ENCODE results near the gene FKBP15. TPM values are rescaled to one million over a fixed set of nuclear protein-coding genes. Genes with fewer than 3 reads are reported as not detected.

The FKBP15 gene
- total and polyA plus RNA-seq, 4 donors = 18.2 to 47.0 (median 44.1) TPM

GRCh38 chr9:113267911-113268566, 47.0 kb upstream of the FKBP15 start:
- no peaks in the 10 kb centered on the region for H3K27me3 ChIP-seq (ENCODE audit: control insufficient read depth in 3 of 3, insufficient read depth in 3 of 3, low read length in 2 of 3)
- H3K4me1 ChIP-seq (ENCODE audit: control insufficient read depth in 5 of 5, insufficient read depth in 5 of 5, low read length in 5 of 5) = no peaks in the 10 kb centered on the region
- ATAC-seq (ENCODE audit: insufficient read depth, low FRiP score) = no peak
- WGBS, 2 donors = 90 to 91% methylated on average over 4 of the region's 4 CpGs
- peaks cover 18 to 42% (median 27%) of the 10 kb centered on the region in 4 donors for H3K36me3 ChIP-seq (ENCODE audit: control insufficient read depth in 4 of 4, insufficient read depth in 4 of 4, low read length in 4 of 4)
- no peak for DNase-seq
- H3K27ac ChIP-seq (ENCODE audit: low read depth in 1 of 2, low read length in 1 of 2) = no peak overlapping the region
- H3K4me3 ChIP-seq = no peak overlapping the region
- no peak overlapping the region for H3K9ac ChIP-seq (ENCODE audit: insufficient read depth in 1 of 2, low read length in 2 of 2)
- H3K9me3 ChIP-seq (ENCODE audit: control insufficient read depth in 4 of 4, insufficient read depth in 3 of 4, low read length in 3 of 4) = no peaks in the 10 kb centered on the region
- TF ChIP-seq CTCF (IDR thresholded peaks at IDR 0.05; ENCODE audit: control extremely low read depth, extremely low read depth) = no peak

- H3K4me1 ChIP-seq (ENCODE audit: control insufficient read depth in 5 of 5, insufficient read depth in 5 of 5, low read length in 5 of 5) = no peaks in the 10 kb centered on the region
- no peak overlapping the region for H3K9ac ChIP-seq (ENCODE audit: insufficient read depth in 1 of 2, low read length in 2 of 2)
- WGBS, 2 donors = 91 to 98% methylated on average over 3 of the region's 3 CpGs
- H3K36me3 ChIP-seq (ENCODE audit: control insufficient read depth in 4 of 4, insufficient read depth in 4 of 4, low read length in 4 of 4) = peaks cover 14 to 28% (median 17%) of the 10 kb centered on the region in 4 donors
- DNase-seq = no peak
- no peaks in the 10 kb centered on the region for H3K27me3 ChIP-seq (ENCODE audit: control insufficient read depth in 3 of 3, insufficient read depth in 3 of 3, low read length in 2 of 3)
- no peak for TF ChIP-seq CTCF (IDR thresholded peaks at IDR 0.05; ENCODE audit: control extremely low read depth, extremely low read depth)
- no peaks in the 10 kb centered on the region for H3K9me3 ChIP-seq (ENCODE audit: control insufficient read depth in 4 of 4, insufficient read depth in 3 of 4, low read length in 3 of 4)
- H3K27ac ChIP-seq (ENCODE audit: low read depth in 1 of 2, low read length in 1 of 2) = no peak overlapping the region
- no peak for ATAC-seq (ENCODE audit: insufficient read depth, low FRiP score)
- H3K4me3 ChIP-seq = no peak overlapping the region
Measured at GRCh38 chr9:113266174-113266573, 45.1 kb upstream of the FKBP15 start.

GRCh38 chr9:113261917-113262671, 41.0 kb upstream of the FKBP15 start:
- DNase-seq = no peak
- H3K27ac ChIP-seq (ENCODE audit: low read depth in 1 of 2, low read length in 1 of 2) = no peak overlapping the region
- H3K9ac ChIP-seq (ENCODE audit: insufficient read depth in 1 of 2, low read length in 2 of 2) = no peak overlapping the region
- no peak for TF ChIP-seq CTCF (IDR thresholded peaks at IDR 0.05; ENCODE audit: control extremely low read depth, extremely low read depth)
- H3K9me3 ChIP-seq (ENCODE audit: control insufficient read depth in 4 of 4, insufficient read depth in 3 of 4, low read length in 3 of 4) = no peaks in the 10 kb centered on the region
- ATAC-seq (ENCODE audit: insufficient read depth, low FRiP score) = no peak
- WGBS, 2 donors = 92 to 93% methylated on average over 1 of the region's 1 CpG
- no peaks in the 10 kb centered on the region for H3K27me3 ChIP-seq (ENCODE audit: control insufficient read depth in 3 of 3, insufficient read depth in 3 of 3, low read length in 2 of 3)
- no peak overlapping the region for H3K4me3 ChIP-seq
- peaks cover 4 to 22% (median 14%) of the 10 kb centered on the region in 4 donors for H3K36me3 ChIP-seq (ENCODE audit: control insufficient read depth in 4 of 4, insufficient read depth in 4 of 4, low read length in 4 of 4)
- H3K4me1 ChIP-seq (ENCODE audit: control insufficient read depth in 5 of 5, insufficient read depth in 5 of 5, low read length in 5 of 5) = peaks cover 0 to 3% (median 0%) of the 10 kb centered on the region in 5 donors

Data from lung (tissue), 12 donors.